AG09319 (cell line): ENCODE data around the gene FMOD.
A peak's percentile ranks its signal among the peaks of the same experiment; 100 is the strongest.

Experiments
- DNase-seq: peaks from one replicate; pipeline ENCODE4 v3.0.0-alpha.2; 2010; ENCODE audit warnings: low read depth; ENCODE audit errors: extremely low read depth
- CTCF ChIP-seq: IDR thresholded peaks from 2 replicates; pipeline ENCODE4 v1.5.1; 2011; ENCODE audit warnings: low read depth, mild to moderate bottlenecking, inconsistent platforms, low read length, moderate library complexity

Gene FMOD

GRCh38 chr1:203360547-203361185 lies 9.7 kb upstream of the FMOD start:
- DNase-seq: no peak
- TF ChIP-seq CTCF: no peak

GRCh38 chr1:203359010-203359571 lies 8.2 kb upstream of the FMOD start:
- TF ChIP-seq CTCF: no peak
- peak; percentile 55 for DNase-seq

GRCh38 chr1:203354246-203354645 lies 3.3 kb upstream of the FMOD start:
- DNase-seq: peak; percentile 44
- no peak for TF ChIP-seq CTCF

- no peak for DNase-seq
- TF ChIP-seq CTCF: no peak
Observed at GRCh38 chr1:203353486-203353885, 2.6 kb upstream of the FMOD start.

GRCh38 chr1:203349773-203350524 lies 973 bp downstream of the FMOD start:
- no peak for DNase-seq
- no peak for TF ChIP-seq CTCF

GRCh38 chr1:203349166-203349565 lies 1.8 kb downstream of the FMOD start:
- no peak for TF ChIP-seq CTCF
- DNase-seq: no peak

- no peak for TF ChIP-seq CTCF
- no peak for DNase-seq
Observed at GRCh38 chr1:203346769-203347102, 4.2 kb downstream of the FMOD start.
